NCI-H1105 treated with DMSO at 0.1 percent for 48 hours (cell line): ENCODE data around the gene VAMP1.
"Not testable (repeated sequence)": the region's sequence is repeated elsewhere in the genome, so short reads cannot be mapped to it uniquely, and the experiment has no call there.

Source experiments
- DNase-seq: peaks from one replicate; lab custom pipeline; 2025; lab: John Stamatoyannopoulos, UW

VAMP1 gene

GRCh38 chr12:6469609-6470374 lies 685 bp downstream of the VAMP1 start:
- peak; percentile 5 for DNase-seq

- DNase-seq, result no peak
These were observed 1.4 kb downstream of the VAMP1 start for GRCh38 chr12:6469092-6469491.

DNA sequence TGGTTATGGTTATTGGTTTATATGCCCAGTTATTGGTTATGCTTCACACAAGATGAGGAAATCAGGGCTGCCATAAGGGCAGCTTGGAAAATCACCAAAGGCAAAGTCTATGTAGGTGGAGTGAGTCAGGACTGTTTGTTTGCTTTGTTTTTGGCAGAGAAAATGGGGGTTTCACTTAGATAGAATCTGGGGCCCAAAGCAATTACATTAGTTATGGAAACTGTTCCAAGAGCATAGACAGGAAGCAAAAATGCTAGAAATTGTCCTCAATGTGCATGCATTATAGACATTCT lies 2.2 kb downstream of the VAMP1 start:
- DNase-seq, result no peak

DNA sequence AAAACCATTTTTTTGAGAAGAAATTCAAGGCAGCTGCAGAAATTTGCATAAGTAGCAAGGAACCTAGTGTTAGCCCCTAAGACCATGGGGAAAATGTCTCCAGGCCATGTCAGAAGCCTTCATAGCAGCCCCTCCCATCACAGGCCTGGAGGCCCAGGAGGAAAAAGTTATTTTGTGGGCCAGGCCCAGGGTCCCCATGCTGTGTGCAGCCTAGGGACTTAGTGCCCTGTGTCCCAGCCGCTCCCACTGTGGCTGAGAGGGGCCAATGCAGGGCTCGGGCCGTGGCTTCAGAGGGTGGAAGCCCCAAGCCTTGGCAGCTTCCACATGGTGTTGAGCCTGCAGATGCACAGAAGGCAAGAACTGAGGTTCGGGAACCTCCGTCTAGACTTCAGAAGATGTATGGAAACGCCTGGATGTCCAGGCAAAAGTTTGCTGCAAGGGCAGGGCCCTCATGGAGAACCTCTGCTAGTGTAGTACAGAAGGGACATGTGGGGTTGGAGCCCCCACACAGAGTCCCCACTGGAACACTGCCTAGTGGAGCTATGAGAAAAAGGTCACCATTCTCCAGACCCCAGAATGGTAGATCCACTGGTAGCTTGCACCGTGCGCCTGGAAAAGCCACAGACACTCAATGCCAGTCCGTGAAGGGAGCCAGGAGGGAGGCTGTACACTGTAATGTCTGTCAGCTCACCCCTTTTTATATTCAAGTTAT lies 2.8 kb downstream of the VAMP1 start:
- not testable (repeated sequence) for DNase-seq

- DNase-seq, result not testable (repeated sequence)
These were observed 3.7 kb downstream of the VAMP1 start for GRCh38 chr12:6466751-6467150.

- no peak for DNase-seq
These were observed 4.3 kb downstream of the VAMP1 start for GRCh38 chr12:6466184-6466573.

- peak; percentile 69 for DNase-seq
These were observed 4.9 kb downstream of the VAMP1 start for GRCh38 chr12:6465467-6466183.

- no peak for DNase-seq
These were observed 5.9 kb downstream of the VAMP1 start for GRCh38 chr12:6464531-6464930.

GRCh38 chr12:6463858-6464257 lies 6.6 kb downstream of the VAMP1 start:
- DNase-seq, result no peak

- DNase-seq, result no peak
These were observed 7.3 kb downstream of the VAMP1 start for GRCh38 chr12:6463216-6463615.

DNA sequence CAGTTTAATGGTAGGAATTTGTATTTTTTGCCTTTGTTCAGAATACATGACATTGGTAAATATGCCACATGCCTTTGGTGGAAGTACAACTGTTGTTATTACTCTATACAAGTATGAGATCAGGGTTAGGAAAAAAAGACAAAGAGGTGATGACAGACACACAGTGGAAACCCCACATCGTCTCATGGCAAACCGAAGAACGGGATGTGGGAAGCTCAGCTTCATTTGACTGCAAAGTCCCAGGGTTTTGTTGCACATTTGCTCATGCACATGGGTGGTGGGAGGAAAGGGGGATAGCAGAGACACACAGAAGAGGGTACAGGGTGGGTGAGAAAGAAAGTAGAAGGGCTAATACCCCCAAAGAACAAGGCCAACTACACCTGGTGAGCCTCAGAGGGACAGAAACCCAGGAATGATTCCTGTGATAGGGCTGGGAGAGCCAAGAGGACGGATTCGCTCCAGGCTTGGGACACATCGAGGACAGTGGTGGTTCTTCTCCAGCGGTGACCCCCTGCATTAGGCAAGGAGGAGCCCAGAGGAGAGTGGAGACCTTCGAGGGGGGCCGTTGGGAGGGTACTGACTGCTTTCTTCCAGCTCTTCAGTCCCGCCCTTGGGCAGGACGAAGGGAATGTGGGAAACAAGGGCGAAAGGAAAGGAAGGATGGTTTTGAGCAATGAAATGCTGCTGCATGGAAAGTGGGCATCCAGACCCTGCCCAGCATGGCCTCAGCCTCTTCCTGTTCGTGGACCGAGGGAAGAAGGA lies 8.1 kb downstream of the VAMP1 start:
- no peak for DNase-seq

GRCh38 chr12:6461401-6462233 lies 8.9 kb downstream of the VAMP1 start:
- DNase-seq, result no peak

GRCh38 chr12:6460751-6461371 lies 9.6 kb downstream of the VAMP1 start:
- no peak for DNase-seq

- no peak for DNase-seq
These were observed 11.5 kb downstream of the VAMP1 start for GRCh38 chr12:6459004-6459337.

DNA sequence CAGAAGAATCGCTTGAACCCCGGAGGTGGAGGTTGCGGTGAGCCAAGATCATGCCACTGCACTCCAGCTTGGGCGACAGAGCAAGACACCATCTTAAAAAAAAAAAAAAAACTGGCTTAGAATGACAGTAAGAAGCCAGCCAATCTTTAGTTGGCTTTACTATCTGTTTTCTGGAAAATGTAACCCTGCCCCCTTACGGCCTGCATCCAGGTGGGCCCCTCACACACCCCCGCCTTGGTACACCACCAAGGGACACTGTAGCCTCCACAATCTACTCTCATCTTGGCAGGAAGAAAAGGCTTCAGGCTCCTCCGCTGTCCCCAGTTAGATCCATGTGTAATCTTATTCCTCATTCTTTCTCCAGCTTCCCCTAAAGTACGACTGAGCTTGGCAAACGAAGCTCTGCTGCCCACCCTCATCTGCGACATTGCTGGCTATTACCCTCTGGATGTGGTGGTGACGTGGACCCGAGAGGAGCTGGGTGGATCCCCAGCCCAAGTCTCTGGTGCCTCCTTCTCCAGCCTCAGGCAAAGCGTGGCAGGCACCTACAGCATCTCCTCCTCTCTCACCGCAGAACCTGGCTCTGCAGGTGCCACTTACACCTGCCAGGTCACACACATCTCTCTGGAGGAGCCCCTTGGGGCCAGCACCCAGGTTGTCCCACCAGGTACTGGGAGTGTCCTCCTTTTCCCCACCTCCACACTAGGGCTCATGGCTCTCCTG lies 12.0 kb downstream of the VAMP1 start:
- DNase-seq, result no peak

GRCh38 chr12:6457220-6457945 lies 13.1 kb downstream of the VAMP1 start:
- no peak for DNase-seq

GRCh38 chr12:6452944-6453630 lies 17.4 kb downstream of the VAMP1 start:
- DNase-seq, result no peak

GRCh38 chr12:6452245-6452943 lies 18.1 kb downstream of the VAMP1 start:
- DNase-seq, result no peak
